HG03378 (cell line): ENCODE results near the gene SLC30A7.
"Not testable (repeated sequence)": the region's sequence is repeated elsewhere in the genome, so short reads cannot be mapped to it uniquely, and the experiment has no call there.

Source experiments
- ATAC-seq: cut with Tn5 transposase; IDR thresholded peaks from one replicate; pipeline ENCODE4 v1.9.1; 2021; ENCODE audit warnings: mild to moderate bottlenecking, moderate library complexity; ENCODE audit not compliant: unreplicated experiment

SLC30A7 gene

GRCh38 chr1:100889869-100890482, 5.9 kb upstream of the SLC30A7 start:
- ATAC-seq, result not testable (repeated sequence)

GRCh38 chr1:100891380-100891779, 4.5 kb upstream of the SLC30A7 start:
- no peak for ATAC-seq

- no peak for ATAC-seq
Measured at GRCh38 chr1:100892554-100892953, 3.3 kb upstream of the SLC30A7 start.

- no peak for ATAC-seq
Measured at GRCh38 chr1:100893718-100894117, 2.2 kb upstream of the SLC30A7 start.

GRCh38 chr1:100894603-100895539, 1.0 kb upstream of the SLC30A7 start, which contains the start of gene EXTL2:
Gene EXTL2 (minus strand): TSS chr1:100894842. CDS start chr1:100888757, 6,085 bp downstream.
- ATAC-seq, result peak; percentile 35

GRCh38 chr1:100896481-100896982, 642 bp downstream of the SLC30A7 start:
- peak; percentile 44 for ATAC-seq

- no peak for ATAC-seq
Measured at GRCh38 chr1:100902365-100902764, 6.5 kb downstream of the SLC30A7 start.

GRCh38 chr1:100903777-100904176, 7.9 kb downstream of the SLC30A7 start:
- ATAC-seq, result no peak

GRCh38 chr1:100904528-100904927, 8.6 kb downstream of the SLC30A7 start:
- no peak for ATAC-seq

GRCh38 chr1:100905181-100905580, 9.3 kb downstream of the SLC30A7 start:
- ATAC-seq, result no peak

- ATAC-seq, result no peak
Measured at GRCh38 chr1:100907887-100908286, 12.0 kb downstream of the SLC30A7 start.

GRCh38 chr1:100909018-100909417, 13.1 kb downstream of the SLC30A7 start:
- no peak for ATAC-seq

GRCh38 chr1:100912019-100912418, 16.1 kb downstream of the SLC30A7 start:
- no peak for ATAC-seq

GRCh38 chr1:100921110-100921706, 25.3 kb downstream of the SLC30A7 start:
- ATAC-seq, result no peak

GRCh38 chr1:100924212-100924611, 28.3 kb downstream of the SLC30A7 start:
- no peak for ATAC-seq

- no peak for ATAC-seq
Measured at GRCh38 chr1:100924991-100925390, 29.1 kb downstream of the SLC30A7 start.

GRCh38 chr1:100926240-100926639, 30.4 kb downstream of the SLC30A7 start:
- no peak for ATAC-seq

GRCh38 chr1:100927276-100927675, 31.4 kb downstream of the SLC30A7 start:
- peak; percentile 34 for ATAC-seq

GRCh38 chr1:100928128-100928527, 32.2 kb downstream of the SLC30A7 start:
- no peak for ATAC-seq

GRCh38 chr1:100930494-100930893, 34.6 kb downstream of the SLC30A7 start:
- ATAC-seq, result no peak

- no peak for ATAC-seq
Measured at GRCh38 chr1:100931716-100932115, 35.8 kb downstream of the SLC30A7 start.
